NCI-H1092 treated with DMSO at 0.1 percent for 48 hours (cell line): ENCODE data around the gene APBA2.
"Not testable (repeated sequence)": the region's sequence is repeated elsewhere in the genome, so short reads cannot be mapped to it uniquely, and the experiment has no call there.

Experiments used
- DNase-seq: peaks from one replicate; lab custom pipeline; 2025; lab: John Stamatoyannopoulos, UW

Gene APBA2

GRCh38 chr15:29035336-29036285 lies 149.8 kb downstream of the APBA2 start:
- peak; percentile 52 for DNase-seq

- no peak for DNase-seq
Measured at GRCh38 chr15:29037997-29038705, 152.4 kb downstream of the APBA2 start.

DNA sequence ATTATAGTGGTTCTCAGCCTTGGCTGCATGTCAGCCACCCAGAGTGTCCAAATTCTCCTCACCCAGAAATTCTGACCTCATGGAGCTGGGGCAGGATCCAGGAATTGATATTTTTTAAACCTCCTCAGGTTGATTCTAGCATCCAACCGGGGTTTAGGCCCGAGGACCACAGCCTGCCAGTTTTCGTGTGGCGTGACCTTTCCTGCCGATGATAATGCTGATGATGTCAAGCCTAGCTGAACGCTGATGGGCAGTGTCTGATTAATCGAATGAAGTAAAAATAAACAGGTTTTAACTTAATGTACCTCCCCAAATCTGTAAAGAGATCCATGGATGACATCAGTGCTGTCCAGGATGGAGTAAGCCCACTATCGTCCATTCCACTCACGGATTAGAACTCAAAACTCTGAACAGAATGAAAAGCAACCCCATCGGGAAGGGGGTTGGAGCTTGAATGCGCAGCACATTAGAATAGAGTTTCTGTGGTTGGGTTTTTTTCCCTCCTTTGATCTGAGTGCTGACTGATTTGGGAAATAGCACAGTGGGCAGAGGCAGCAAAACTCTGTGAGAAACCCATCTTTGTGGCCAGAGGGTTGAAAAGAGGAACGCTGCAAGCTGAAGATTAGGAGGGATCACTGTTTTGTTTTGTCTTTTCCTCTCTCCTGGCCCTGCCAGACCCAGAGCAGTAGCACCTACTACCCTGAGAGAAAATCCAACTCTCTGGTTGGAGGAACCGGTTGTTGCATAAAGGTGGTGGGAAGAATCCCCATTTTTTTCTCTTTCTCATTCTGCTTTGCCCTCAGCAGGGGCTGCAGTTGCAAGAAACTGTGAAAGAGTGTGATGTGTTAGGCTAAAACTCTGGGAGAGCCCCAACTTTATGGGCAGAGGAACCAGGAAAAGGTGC lies 153.9 kb downstream of the APBA2 start:
- DNase-seq, result no peak

DNA sequence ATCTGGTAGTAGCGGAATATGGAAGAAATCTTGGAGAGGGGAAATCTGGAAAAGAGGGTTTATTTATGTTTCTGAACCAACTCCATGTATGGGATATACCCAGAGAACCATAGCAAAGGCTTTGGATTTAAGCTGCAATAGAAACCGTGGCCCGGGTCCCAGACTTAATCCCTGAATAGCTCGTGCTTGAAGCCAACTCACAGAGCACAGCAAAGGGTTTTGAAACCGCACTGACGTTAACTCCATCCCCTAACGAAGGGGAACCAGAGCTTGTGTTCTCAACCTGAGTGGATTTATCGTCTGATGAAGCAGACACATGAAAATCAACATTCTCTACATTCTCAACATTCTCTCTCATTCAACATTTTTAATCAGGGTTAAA lies 154.6 kb downstream of the APBA2 start:
- no peak for DNase-seq

- DNase-seq, result no peak
Measured at GRCh38 chr15:29043736-29044502, 158.1 kb downstream of the APBA2 start.

GRCh38 chr15:29044503-29044901 lies 158.7 kb downstream of the APBA2 start:
- DNase-seq, result no peak

DNA sequence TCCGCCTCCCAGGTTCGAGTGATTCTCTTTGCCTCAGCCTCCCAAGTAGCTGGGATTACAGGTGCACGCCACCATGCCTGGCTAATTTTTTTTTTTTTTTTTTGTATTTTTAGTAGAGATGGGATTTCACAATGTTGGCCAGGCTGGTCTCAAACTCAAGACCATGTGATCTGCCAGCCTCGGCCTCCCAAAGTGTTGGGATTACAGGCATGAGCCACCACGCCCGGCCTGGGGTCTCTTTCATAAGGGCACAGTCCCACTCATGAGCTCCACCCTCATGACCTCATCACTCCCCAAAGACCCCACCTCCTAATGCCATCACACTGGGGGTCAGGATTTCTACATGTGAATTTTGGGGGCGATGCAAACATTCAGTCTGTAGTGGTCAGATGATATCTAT lies 159.4 kb downstream of the APBA2 start:
- not testable (repeated sequence) for DNase-seq

GRCh38 chr15:29045717-29046116 lies 159.9 kb downstream of the APBA2 start:
- DNase-seq, result no peak

DNA sequence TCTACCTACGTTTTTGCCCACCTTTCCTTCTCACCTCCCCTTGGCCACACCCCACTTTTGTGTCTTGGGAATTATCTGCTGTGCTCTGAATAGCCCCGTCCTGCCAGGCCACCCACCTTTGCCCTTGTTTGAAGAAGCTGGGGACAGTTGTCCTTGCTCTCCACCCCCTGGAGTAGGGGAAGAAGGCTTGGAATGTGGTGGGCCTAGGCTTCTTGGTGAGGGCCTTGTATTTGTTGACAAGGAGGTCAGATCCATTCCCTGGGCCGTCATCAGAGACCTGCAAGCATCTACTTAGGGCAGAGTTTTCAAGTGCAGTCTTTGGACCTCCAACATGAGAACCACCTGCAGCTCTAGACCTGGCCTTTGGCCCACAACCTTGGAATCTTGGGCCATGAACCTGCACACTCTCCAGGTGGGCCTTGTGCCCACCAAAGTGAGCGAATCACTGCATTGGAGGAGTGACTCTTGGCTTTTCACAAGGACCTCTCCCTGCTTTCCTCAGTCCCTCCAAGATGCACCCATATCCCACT lies 160.6 kb downstream of the APBA2 start:
- DNase-seq, result no peak

- DNase-seq, result no peak
Measured at GRCh38 chr15:29046977-29047376, 161.2 kb downstream of the APBA2 start.

DNA sequence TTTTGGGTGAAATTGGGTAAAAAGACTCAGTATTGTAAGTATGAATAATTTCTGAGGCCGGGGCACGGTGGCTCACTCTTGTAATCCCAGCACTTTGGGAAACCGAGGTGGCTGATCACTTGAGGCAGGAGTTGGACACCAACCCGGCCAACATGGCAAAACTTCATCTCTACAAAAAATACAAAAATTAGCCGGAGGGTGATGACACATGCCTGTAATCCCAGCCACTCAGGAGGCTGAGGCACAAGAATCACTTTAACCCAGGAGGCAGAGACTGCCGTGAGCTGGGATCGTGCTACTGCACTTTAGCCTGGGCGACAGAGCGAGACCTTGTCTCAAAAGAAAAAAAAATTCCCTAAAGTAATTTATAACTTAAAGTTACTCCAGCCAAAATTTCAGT lies 162.2 kb downstream of the APBA2 start:
- no peak for DNase-seq

- no peak for DNase-seq
Measured at GRCh38 chr15:29050870-29051269, 165.1 kb downstream of the APBA2 start.

GRCh38 chr15:29051422-29051821 lies 165.6 kb downstream of the APBA2 start:
- DNase-seq, result no peak

GRCh38 chr15:29053006-29053405 lies 167.2 kb downstream of the APBA2 start:
- DNase-seq, result no peak

GRCh38 chr15:29053661-29054131 lies 167.9 kb downstream of the APBA2 start:
- no peak for DNase-seq

- no peak for DNase-seq
Measured at GRCh38 chr15:29054171-29055045, 168.6 kb downstream of the APBA2 start.

DNA sequence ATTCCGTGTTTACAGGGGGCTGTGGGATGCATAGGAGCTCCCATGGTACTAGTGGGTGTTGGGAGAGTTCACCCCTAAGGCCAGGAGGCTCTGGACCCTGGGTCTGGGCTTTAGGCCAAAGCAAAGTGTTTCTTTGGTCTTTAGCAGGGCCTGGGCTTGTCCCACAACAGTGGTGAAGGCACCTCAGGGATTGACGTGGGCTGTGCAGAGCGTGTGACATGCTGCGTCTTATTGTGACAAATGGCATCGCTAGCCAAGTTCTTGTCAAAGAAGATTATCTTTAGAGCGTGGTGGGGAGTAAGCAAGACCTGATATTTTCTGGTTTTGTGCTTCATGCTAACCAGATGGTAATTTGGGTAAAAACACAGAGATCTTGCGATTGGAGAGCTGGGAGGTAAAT lies 170.1 kb downstream of the APBA2 start:
- no peak for DNase-seq

DNA sequence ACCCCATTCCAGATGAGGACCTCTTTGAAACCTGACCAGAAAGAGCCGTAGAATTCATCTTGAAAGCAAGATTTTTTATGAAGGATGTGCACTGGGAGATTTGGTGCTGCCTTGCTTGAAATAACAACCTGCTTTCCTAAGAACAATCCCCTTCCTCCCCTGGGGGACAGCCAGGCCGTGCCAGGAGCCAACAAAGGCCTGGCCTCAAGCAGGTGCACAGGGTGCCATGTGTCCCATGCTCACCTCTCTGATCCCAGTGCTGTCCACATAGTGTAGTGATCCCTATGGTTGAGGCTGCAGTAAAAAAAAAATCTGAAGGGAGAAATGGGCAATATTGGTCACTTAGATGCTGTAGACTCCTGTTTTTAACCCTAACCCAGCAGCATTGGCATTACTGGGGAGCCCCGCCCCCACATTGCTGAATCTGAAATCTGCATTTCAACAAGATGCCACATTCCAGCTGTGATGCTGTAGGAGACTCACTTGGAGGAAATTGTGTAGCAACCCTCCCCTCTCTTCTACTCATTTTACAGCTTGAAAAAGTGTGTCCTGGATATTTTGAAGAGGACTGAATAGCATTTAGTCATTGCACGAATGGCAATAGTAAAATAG lies 171.2 kb downstream of the APBA2 start:
- no peak for DNase-seq

GRCh38 chr15:29057856-29058255 lies 172.1 kb downstream of the APBA2 start:
- DNase-seq, result no peak
